ENCODE results near the gene ST7.
"Not testable (repeated sequence)": the region's sequence is repeated elsewhere in the genome, so short reads cannot be mapped to it uniquely, and the experiment has no call there.

The ST7 gene

DNA sequence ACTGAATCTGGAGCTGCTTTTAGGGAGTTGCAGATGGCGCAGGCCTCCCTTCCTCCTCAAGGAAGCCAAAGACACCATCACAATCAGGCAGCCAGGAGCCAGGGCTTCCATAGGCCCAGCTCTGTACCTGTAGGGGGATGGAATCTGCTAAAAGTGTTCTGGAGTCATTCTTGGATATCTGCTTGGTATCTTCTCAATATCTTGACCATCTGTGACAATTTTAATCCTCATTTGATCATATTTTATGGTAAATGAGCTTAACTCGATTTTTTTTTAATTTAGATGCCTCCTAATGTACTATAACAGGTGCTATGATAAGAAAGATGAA is 3.1 kb downstream of the ST7 start:
- Histone ChIP-seq H3K4me2 (peak overlapping the region in 2 of 11 experiments; percentile 1 to 8; a peak in 1 of 22 replicates), H3K4me1 (peaks cover 12 to 25% (median 16%) of the 10 kb centered on the region in 10 experiments), H3K9ac (peak overlapping the region in 1 of 11 experiments; percentile 1; a peak in 1 of 22 replicates), H3K27me3 (peaks cover 0 to 15% (median 0%) of the 10 kb centered on the region in 11 experiments; a peak in 5 of 22 replicates), H3K4me3 (no peak overlapping the region), H3K9me3 (replicated peaks in 1 of 11) (no peaks in the 10 kb centered on the region), H3K27ac (no peak overlapping the region), H4K20me1 (peaks cover 0 to 45% (median 10%) of the 10 kb centered on the region in 11 experiments; a peak in 10 of 22 replicates), H3K36me3 (no peaks in the 10 kb centered on the region)
- TF ChIP-seq Cebpa-rat (IDR thresholded peaks at IDR 0.05), result no peak

GRCh38 chr7:116957874-116958273 is 4.6 kb downstream of the ST7 start:
- Histone ChIP-seq H3K4me2 (no peak overlapping the region), H3K9ac (no peak overlapping the region), H3K4me1 (peaks cover 9 to 22% (median 12%) of the 10 kb centered on the region in 10 experiments), H3K4me3 (no peak overlapping the region), H3K27ac (no peak overlapping the region), H3K36me3 (no peaks in the 10 kb centered on the region), H3K27me3 (peaks cover 0 to 15% (median 0%) of the 10 kb centered on the region in 11 experiments; a peak in 5 of 22 replicates), H4K20me1 (peaks cover 0 to 45% (median 10%) of the 10 kb centered on the region in 11 experiments; a peak in 10 of 22 replicates), H3K9me3 (replicated peaks in 1 of 11) (no peaks in the 10 kb centered on the region)
- no peak for TF ChIP-seq Cebpa-rat (IDR thresholded peaks at IDR 0.05)

- not testable (repeated sequence) for H3K4me1 ChIP-seq; H3K27me3 ChIP-seq; H3K4me3 ChIP-seq; H3K9ac ChIP-seq; H3K4me2 ChIP-seq; H3K27ac ChIP-seq; H3K9me3 ChIP-seq (replicated peaks in 1 of 11); H3K36me3 ChIP-seq
- peaks cover 0 to 28% (median 1%) of the 10 kb centered on the region in 11 experiments; a peak in 6 of 22 replicates for H4K20me1 ChIP-seq
These were observed 8.8 kb downstream of the ST7 start for GRCh38 chr7:116961966-116962673.

DNA sequence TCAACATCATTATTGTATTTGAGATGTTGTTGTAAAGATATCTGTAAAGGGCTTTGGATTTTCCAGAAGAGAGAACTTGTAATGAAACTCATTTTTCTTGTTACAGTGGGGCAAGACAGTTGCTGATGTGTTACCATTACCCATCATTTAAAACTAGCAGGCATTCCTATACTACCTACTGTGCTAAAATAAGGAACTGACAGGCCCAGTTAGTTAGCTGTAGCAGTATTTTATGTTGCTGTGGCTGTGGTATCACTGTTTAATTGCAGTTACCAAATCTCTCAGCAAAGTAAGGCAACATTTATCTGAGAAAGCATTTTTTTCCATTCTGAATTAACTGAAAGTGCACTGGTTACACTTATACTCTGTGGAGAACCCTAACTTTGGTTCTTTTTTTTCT is 9.9 kb downstream of the ST7 start:
- no peaks in the 10 kb centered on the region for H3K27me3 ChIP-seq
- no peaks in the 10 kb centered on the region for H3K4me1 ChIP-seq
- no peak overlapping the region for H3K27ac ChIP-seq
- no peak overlapping the region for H3K4me2 ChIP-seq
- no peak overlapping the region for H3K9ac ChIP-seq
- H3K36me3 ChIP-seq, result no peaks in the 10 kb centered on the region
- TF ChIP-seq Cebpa-rat (IDR thresholded peaks at IDR 0.05), result no peak
- H4K20me1 ChIP-seq, result peaks cover 0 to 17% (median 0%) of the 10 kb centered on the region in 11 experiments; a peak in 4 of 22 replicates
- H3K9me3 ChIP-seq (replicated peaks in 1 of 11), result no peaks in the 10 kb centered on the region
- no peak overlapping the region for H3K4me3 ChIP-seq

DNA sequence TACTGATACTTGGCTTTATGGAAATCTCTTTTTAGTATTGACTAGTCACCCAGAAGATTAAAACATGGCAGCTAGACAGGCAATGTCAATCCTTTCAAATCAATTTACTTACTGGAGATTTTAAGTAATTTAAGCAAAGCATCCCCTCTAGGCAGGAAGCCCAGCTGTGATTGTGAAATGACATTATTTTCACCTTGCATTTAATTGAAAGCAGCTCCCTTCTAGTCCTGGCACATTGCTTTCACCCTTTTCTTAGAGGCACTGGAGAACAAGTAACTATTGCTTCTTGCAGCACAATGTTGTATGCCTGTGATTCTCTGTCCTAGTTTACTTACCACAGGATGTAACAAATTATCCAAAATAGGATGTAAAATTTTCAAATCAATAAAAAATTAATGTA is 13.3 kb downstream of the ST7 start:
- Histone ChIP-seq H3K4me2 (no peak overlapping the region), H3K4me1 (peaks cover 0 to 21% (median 3%) of the 10 kb centered on the region in 10 experiments; a peak in 9 of 20 replicates), H3K27ac (no peak overlapping the region), H3K27me3 (no peaks in the 10 kb centered on the region), H3K9me3 (replicated peaks in 1 of 11) (no peaks in the 10 kb centered on the region), H4K20me1 (peaks cover 0 to 5% (median 0%) of the 10 kb centered on the region in 11 experiments; a peak in 1 of 22 replicates), H3K36me3 (no peaks in the 10 kb centered on the region), H3K4me3 (no peak overlapping the region), H3K9ac (no peak overlapping the region)
- TF ChIP-seq Cebpa-rat (IDR thresholded peaks at IDR 0.05), result no peak

GRCh38 chr7:116967254-116967922 is 14.1 kb downstream of the ST7 start:
- H3K9ac ChIP-seq, result no peak overlapping the region
- no peaks in the 10 kb centered on the region for H3K36me3 ChIP-seq
- no peak overlapping the region for H3K27ac ChIP-seq
- no peak overlapping the region for H3K4me2 ChIP-seq
- H4K20me1 ChIP-seq, result peaks cover 0 to 12% (median 0%) of the 10 kb centered on the region in 11 experiments; a peak in 3 of 22 replicates
- H3K4me1 ChIP-seq, result peaks cover 0 to 21% (median 3%) of the 10 kb centered on the region in 10 experiments; a peak in 9 of 20 replicates
- no peaks in the 10 kb centered on the region for H3K9me3 ChIP-seq (replicated peaks in 1 of 11)
- no peak overlapping the region for H3K4me3 ChIP-seq
- H3K27me3 ChIP-seq, result no peaks in the 10 kb centered on the region
- no peak for TF ChIP-seq Cebpa-rat (IDR thresholded peaks at IDR 0.05)

DNA sequence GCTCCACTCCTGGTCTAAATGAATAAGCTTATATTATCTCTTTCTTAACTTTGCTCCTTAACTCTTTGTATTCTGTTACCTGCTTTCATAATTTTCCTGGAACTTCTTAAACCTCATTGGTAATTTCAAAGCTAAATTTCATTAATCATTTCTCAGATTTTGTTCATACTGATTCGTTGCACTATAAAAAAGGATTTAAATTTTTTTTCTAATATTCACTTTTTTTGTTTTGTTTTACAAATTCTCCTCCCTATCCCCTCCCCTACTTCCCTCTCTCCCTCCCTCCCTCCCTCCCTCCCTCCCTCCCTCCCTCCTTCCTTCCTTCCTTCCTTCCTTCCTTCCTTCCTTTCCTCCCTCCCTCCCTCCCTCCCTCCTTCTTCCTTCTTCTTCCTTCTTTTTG is 14.7 kb downstream of the ST7 start:
- Histone ChIP-seq H3K9ac (no peak overlapping the region), H4K20me1 (peaks cover 0 to 16% (median 0%) of the 10 kb centered on the region in 11 experiments; a peak in 3 of 22 replicates), H3K4me3 (no peak overlapping the region), H3K36me3 (no peaks in the 10 kb centered on the region), H3K27ac (no peak overlapping the region), H3K9me3 (replicated peaks in 1 of 11) (no peaks in the 10 kb centered on the region), H3K4me2 (no peak overlapping the region), H3K4me1 (peaks cover 0 to 21% (median 3%) of the 10 kb centered on the region in 10 experiments; a peak in 9 of 20 replicates), H3K27me3 (no peaks in the 10 kb centered on the region)
- TF ChIP-seq Cebpa-rat (IDR thresholded peaks at IDR 0.05), result no peak

DNA sequence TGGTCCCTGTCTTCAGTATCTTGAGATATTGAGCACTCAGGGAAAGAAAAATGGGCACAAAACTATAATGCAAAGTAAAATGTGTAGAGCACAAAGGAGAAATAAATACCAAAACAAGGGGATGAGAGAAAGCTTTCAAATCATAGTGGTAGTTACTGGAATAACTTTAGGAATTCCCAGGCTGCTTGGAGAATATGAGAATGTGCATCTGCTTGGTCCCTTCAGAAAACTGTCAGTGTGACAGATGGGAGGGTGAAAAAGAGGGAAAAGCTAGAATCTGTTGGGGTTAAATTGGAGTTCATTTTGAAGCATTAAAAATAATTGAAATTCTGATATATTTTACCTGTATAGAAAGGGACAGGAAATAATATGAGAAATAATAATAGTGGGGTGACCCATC is 15.3 kb downstream of the ST7 start:
- Histone ChIP-seq H3K27ac (no peak overlapping the region), H3K4me2 (no peak overlapping the region)

DNA sequence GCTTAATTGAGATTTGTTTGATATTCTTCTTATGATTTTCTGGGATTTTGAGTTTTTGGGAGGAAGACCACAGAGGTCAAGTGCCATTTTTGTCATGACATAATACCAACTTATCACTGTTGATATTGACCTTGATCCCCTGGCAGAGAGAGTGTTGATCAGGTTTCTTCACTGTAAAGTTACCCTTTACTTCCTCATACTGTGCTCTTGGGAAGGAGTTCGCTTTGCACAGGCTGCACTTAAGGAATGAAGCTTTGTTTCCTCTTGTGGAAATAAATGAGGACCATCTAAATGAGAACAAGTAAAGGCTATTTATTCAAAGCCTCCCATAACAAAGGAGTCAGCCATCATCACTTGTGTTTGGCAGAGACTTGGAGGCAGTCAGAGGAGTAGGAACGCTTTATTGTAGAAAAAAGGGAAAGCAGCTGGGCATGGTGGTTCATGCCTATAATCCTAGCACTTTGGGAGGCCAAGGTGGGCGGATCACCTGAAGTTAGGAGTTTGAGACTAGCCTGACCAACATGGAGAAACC is 16.1 kb downstream of the ST7 start:
- peaks cover 0 to 16% (median 0%) of the 10 kb centered on the region in 11 experiments; a peak in 3 of 22 replicates for H4K20me1 ChIP-seq
- peak overlapping the region in 3 of 11 experiments; percentile 13 to 46 (median 14); a peak in 1 of 22 replicates for H3K4me2 ChIP-seq
- no peak overlapping the region for H3K4me3 ChIP-seq
- TF ChIP-seq Cebpa-rat (IDR thresholded peaks at IDR 0.05), result no peak
- no peaks in the 10 kb centered on the region for H3K27me3 ChIP-seq
- H3K9me3 ChIP-seq (replicated peaks in 1 of 11), result peaks cover 0 to 4% (median 0%) of the 10 kb centered on the region in 11 experiments; a peak in 2 of 22 replicates
- H3K36me3 ChIP-seq, result no peaks in the 10 kb centered on the region
- no peak overlapping the region for H3K27ac ChIP-seq
- H3K4me1 ChIP-seq, result peaks cover 0 to 21% (median 3%) of the 10 kb centered on the region in 10 experiments; a peak in 9 of 20 replicates
- H3K9ac ChIP-seq, result no peak overlapping the region

More for the DNA sequence above, 15.3 kb downstream of the ST7 start:
- Histone ChIP-seq H3K36me3 (no peaks in the 10 kb centered on the region), H3K9me3 (replicated peaks in 1 of 11) (no peaks in the 10 kb centered on the region), H3K9ac (no peak overlapping the region), H3K4me1 (peaks cover 0 to 21% (median 3%) of the 10 kb centered on the region in 10 experiments; a peak in 9 of 20 replicates), H4K20me1 (peaks cover 0 to 16% (median 0%) of the 10 kb centered on the region in 11 experiments; a peak in 3 of 22 replicates), H3K4me3 (no peak overlapping the region), H3K27me3 (no peaks in the 10 kb centered on the region)
- no peak for TF ChIP-seq Cebpa-rat (IDR thresholded peaks at IDR 0.05)
